Stimulated activated CD4-positive, alpha-beta T cell treated with anti-CD3 and anti-CD28 coated beads, Interleukin-12 subunit alpha, Interleukin-12 subunit beta, amount 100 ng/mL, for 4 hours (primary cell): ENCODE data around the gene TAF5.
"Not testable (repeated sequence)": the region's sequence is repeated elsewhere in the genome, so short reads cannot be mapped to it uniquely, and the experiment has no call there.

ENCODE experiments used
- DNase-seq: peaks from one replicate; pipeline ENCODE4 v3.0.0-alpha.2; 2020

TAF5 gene

GRCh38 chr10:103415581-103415980 lies 47.8 kb downstream of the TAF5 start:
- no peak for DNase-seq

- peak; percentile 18 for DNase-seq
These were observed 48.8 kb downstream of the TAF5 start for GRCh38 chr10:103416436-103417147.

GRCh38 chr10:103417148-103417469 lies 49.3 kb downstream of the TAF5 start:
- not testable (repeated sequence) for DNase-seq

- DNase-seq, result no peak
These were observed 49.8 kb downstream of the TAF5 start for GRCh38 chr10:103417601-103418000.

- no peak for DNase-seq
These were observed 51.3 kb downstream of the TAF5 start for GRCh38 chr10:103419101-103419500.

GRCh38 chr10:103423748-103424147 lies 56.0 kb downstream of the TAF5 start:
- no peak for DNase-seq

- DNase-seq, result no peak
These were observed 60.1 kb downstream of the TAF5 start for GRCh38 chr10:103427866-103428265.

- DNase-seq, result no peak
These were observed 61.3 kb downstream of the TAF5 start for GRCh38 chr10:103428989-103429643.

GRCh38 chr10:103429647-103430046 lies 61.9 kb downstream of the TAF5 start:
- no peak for DNase-seq

- DNase-seq, result no peak
These were observed 64.1 kb downstream of the TAF5 start for GRCh38 chr10:103431902-103432301.

GRCh38 chr10:103433858-103434257 lies 66.1 kb downstream of the TAF5 start:
- DNase-seq, result no peak
